ENCODE measurements around the gene PRSS35. TPM values are rescaled to one million over a fixed set of nuclear protein-coding genes. Genes with fewer than 3 reads are reported as not detected.

The PRSS35 gene
- total RNA-seq, 1 experiment from 2014 or later = 85.0 TPM

- H3K36me3 Mint-ChIP-seq (ENCODE audit: insufficient read depth, unreplicated experiment) = no peaks in the 10 kb centered on the region
- intact Hi-C loops (cut with micrococcal nuclease; ENCODE audit: unreplicated experiment) = no loop called here
- Histone ChIP-seq H3K27me3 (replicated peaks; ENCODE audit: control insufficient read depth, insufficient read depth, low read length) (no peaks in the 10 kb centered on the region), H3K36me3 (ENCODE audit: control insufficient read depth, insufficient read depth, low read length) (no peaks in the 10 kb centered on the region), H3K4me3 (ENCODE audit: low read depth, low read length) (no peak overlapping the region), H3K9me3 (no peaks in the 10 kb centered on the region), H3K4me1 (no peaks in the 10 kb centered on the region)
- H3K27ac Mint-ChIP-seq (ENCODE audit: unreplicated experiment) = no peak overlapping the region
- no peak for TF ChIP-seq CTCF (IDR thresholded peaks at IDR 0.05; ENCODE audit: insufficient read depth in 1 of 2, low read depth in 1 of 2, low read length in 1 of 2, severe bottlenecking in 1 of 2, unreplicated experiment in 1 of 2)
- DNase-seq = no peak
- no peaks in the 10 kb centered on the region for H3K4me1 Mint-ChIP-seq (ENCODE audit: low read depth, unreplicated experiment)
- no TSS peak for BruUV-seq (replicated peaks)
- ChIA-PET POLR2A (interaction anchor here (0.6 kb wide), 1 partner anchor 9 kb away, joined by 3 read pairs; no protein-coding TSS in a partner anchor), CTCF (no interaction called here)
- no peaks in the 10 kb centered on the region for H3K27me3 Mint-ChIP-seq (ENCODE audit: insufficient read depth, unreplicated experiment)
- no peaks in the 10 kb centered on the region for H3K9me3 Mint-ChIP-seq (ENCODE audit: unreplicated experiment)
- no peak overlapping the region for H3K4me3 Mint-ChIP-seq (ENCODE audit: unreplicated experiment)
These were observed 38.0 kb upstream of the PRSS35 start for GRCh38 chr6:83474309-83474708.

DNA sequence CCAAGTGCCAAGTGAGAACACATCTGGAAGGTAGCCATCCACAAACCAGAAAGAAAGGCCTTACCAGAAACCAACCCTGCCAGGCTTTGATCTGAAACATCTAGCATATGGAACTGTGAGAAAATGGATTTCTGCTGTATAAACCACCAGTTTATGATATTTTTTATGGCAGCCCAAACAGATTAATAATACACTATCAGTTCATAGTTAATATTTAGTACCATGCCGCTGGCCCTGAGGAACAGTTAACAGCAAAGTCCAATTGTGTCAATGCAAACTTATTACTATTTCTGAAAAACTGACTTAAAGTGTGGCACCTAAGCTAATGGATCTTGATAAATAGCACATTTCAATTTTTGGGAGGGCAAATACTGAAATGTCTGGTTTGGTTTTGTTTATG is 35.4 kb upstream of the PRSS35 start:
- no peak for DNase-seq
- peaks cover 10% of the 10 kb centered on the region for H3K4me1 Mint-ChIP-seq (ENCODE audit: low read depth, unreplicated experiment)
- H3K27ac Mint-ChIP-seq (ENCODE audit: unreplicated experiment) = no peak overlapping the region
- H3K9me3 Mint-ChIP-seq (ENCODE audit: unreplicated experiment) = no peaks in the 10 kb centered on the region
- Histone ChIP-seq H3K36me3 (ENCODE audit: control insufficient read depth, insufficient read depth, low read length) (no peaks in the 10 kb centered on the region), H3K4me3 (ENCODE audit: low read depth, low read length) (no peak overlapping the region), H3K4me1 (no peaks in the 10 kb centered on the region), H3K9me3 (no peaks in the 10 kb centered on the region), H3K27me3 (replicated peaks; ENCODE audit: control insufficient read depth, insufficient read depth, low read length) (no peaks in the 10 kb centered on the region)
- H3K27me3 Mint-ChIP-seq (ENCODE audit: insufficient read depth, unreplicated experiment) = no peaks in the 10 kb centered on the region
- BruUV-seq (replicated peaks) = no TSS peak
- intact Hi-C loops (cut with micrococcal nuclease; ENCODE audit: unreplicated experiment) = no loop called here
- no peak for TF ChIP-seq CTCF (IDR thresholded peaks at IDR 0.05; ENCODE audit: insufficient read depth in 1 of 2, low read depth in 1 of 2, low read length in 1 of 2, severe bottlenecking in 1 of 2, unreplicated experiment in 1 of 2)
- H3K4me3 Mint-ChIP-seq (ENCODE audit: unreplicated experiment) = no peak overlapping the region
- H3K36me3 Mint-ChIP-seq (ENCODE audit: insufficient read depth, unreplicated experiment) = no peaks in the 10 kb centered on the region
- ChIA-PET CTCF (interaction anchor here (0.7 kb wide), 1 partner anchor 59 kb away, joined by 3 read pairs; no protein-coding TSS in a partner anchor), POLR2A (no interaction called here)

GRCh38 chr6:83479389-83479788 is 32.9 kb upstream of the PRSS35 start:
- Histone ChIP-seq H3K4me3 (ENCODE audit: low read depth, low read length) (no peak overlapping the region), H3K36me3 (ENCODE audit: control insufficient read depth, insufficient read depth, low read length) (no peaks in the 10 kb centered on the region), H3K27me3 (replicated peaks; ENCODE audit: control insufficient read depth, insufficient read depth, low read length) (no peaks in the 10 kb centered on the region), H3K4me1 (no peaks in the 10 kb centered on the region), H3K9me3 (no peaks in the 10 kb centered on the region)
- no peak for DNase-seq
- no peaks in the 10 kb centered on the region for H3K36me3 Mint-ChIP-seq (ENCODE audit: insufficient read depth, unreplicated experiment)
- intact Hi-C loops (cut with micrococcal nuclease; ENCODE audit: unreplicated experiment) = no loop called here
- no TSS peak for BruUV-seq (replicated peaks)
- no peaks in the 10 kb centered on the region for H3K9me3 Mint-ChIP-seq (ENCODE audit: unreplicated experiment)
- ChIA-PET CTCF (no interaction called here), POLR2A (no interaction called here)
- H3K4me3 Mint-ChIP-seq (ENCODE audit: unreplicated experiment) = no peak overlapping the region
- no peaks in the 10 kb centered on the region for H3K27me3 Mint-ChIP-seq (ENCODE audit: insufficient read depth, unreplicated experiment)
- no peak overlapping the region for H3K27ac Mint-ChIP-seq (ENCODE audit: unreplicated experiment)
- peaks cover 10% of the 10 kb centered on the region for H3K4me1 Mint-ChIP-seq (ENCODE audit: low read depth, unreplicated experiment)
- TF ChIP-seq CTCF (IDR thresholded peaks at IDR 0.05; ENCODE audit: insufficient read depth in 1 of 2, low read depth in 1 of 2, low read length in 1 of 2, severe bottlenecking in 1 of 2, unreplicated experiment in 1 of 2) = no peak

Data from Caco-2 (cell line).